G401.6 (cell line): ENCODE data around the gene MAP2K5.

Source experiments
- FAIRE-seq: peaks from 2 replicates; lab custom pipeline; 2012; peaks lifted over from hg19 to GRCh38; lab: Jason Lieb, UNC

MAP2K5 gene

DNA sequence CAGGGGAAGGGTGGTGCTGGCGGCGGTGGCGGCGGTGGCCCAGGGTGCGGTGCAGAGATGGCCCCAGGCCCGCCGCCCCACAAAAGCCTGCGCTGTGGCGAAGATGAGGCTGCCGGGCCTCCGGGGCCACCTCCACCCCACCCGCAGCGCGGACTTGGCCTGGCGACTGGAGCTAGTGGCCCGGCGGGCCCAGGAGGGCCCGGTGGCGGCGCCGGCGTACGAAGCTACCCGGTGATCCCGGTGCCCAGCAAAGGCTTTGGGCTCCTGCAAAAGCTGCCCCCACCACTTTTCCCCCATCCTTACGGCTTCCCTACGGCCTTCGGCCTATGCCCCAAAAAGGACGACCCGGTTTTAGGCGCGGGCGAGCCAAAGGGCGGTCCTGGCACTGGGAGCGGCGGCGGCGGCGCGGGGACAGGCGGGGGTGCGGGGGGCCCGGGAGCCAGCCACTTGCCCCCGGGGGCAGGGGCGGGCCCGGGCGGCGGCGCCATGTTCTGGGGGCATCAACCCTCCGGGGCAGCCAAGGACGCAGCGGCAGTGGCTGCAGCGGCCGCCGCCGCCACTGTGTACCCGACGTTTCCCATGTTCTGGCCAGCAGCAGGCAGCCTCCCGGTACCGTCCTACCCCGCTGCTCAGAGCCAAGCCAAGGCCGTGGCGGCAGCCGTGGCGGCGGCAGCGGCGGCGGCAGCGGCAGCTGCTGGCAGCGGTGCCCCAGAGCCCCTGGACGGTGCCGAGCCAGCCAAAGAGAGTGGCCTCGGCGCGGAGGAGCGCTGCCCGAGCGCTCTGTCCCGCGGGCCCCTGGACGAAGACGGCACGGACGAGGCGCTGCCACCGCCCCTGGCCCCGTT is 284.4 kb downstream of the MAP2K5 start:
- no peak for FAIRE-seq

DNA sequence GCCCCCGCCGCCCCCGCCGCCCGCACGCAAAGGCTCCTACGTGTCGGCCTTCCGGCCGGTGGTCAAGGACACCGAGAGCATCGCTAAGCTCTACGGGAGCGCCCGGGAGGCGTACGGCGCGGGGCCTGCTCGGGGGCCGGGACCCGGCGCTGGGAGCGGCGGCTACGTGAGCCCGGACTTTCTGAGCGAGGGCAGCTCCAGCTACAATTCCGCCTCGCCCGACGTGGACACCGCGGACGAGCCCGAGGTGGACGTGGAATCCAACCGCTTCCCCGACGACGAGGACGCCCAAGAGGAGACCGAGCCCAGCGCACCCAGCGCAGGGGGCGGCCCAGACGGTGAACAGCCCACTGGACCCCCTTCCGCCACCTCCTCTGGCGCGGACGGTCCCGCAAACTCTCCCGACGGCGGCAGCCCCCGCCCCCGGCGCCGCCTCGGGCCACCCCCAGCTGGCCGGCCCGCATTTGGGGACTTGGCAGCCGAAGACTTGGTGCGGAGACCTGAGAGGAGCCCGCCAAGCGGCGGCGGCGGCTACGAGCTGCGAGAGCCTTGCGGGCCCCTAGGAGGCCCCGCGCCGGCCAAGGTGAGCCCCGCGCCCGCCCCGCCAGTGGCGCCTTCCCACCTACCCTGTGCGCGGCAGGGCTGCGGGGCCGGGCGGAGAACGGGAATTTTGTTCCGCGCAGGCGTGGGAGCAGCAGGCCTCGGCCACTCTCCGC is 285.2 kb downstream of the MAP2K5 start:
- FAIRE-seq = no peak

DNA sequence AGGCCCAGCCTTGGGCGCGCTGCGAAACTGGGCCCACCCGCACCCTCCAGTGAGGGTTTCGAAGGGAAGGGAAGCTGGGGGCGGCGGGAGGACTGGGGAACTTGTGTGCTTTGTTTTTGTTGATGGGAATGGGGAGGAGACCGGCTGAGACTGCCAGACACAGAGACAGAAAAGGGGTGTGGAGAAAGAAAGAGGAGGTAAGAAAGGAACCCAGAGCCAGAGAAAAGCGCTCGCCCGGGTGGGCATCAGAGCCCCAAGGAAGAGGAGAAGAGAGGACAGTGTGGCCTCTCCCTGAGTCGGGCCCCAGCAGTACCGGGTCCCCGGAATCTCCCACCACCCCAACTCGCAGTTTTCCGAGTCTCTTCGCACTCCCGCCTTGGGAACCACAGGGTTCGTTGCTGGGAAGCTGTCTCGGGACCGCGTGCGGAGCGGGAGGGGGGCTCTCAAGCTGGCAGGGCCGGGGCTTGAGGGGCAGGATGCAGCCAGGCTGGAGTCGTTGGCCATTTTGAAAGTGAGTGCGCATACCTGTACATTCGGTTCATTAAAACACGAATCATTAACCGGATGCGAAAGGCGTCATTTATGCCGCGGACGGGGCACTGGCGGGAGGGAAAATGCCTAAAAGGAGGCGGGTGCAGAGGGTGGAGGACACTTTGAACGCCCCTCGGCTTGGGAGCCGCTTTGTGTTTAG is 285.9 kb downstream of the MAP2K5 start:
- no peak for FAIRE-seq

DNA sequence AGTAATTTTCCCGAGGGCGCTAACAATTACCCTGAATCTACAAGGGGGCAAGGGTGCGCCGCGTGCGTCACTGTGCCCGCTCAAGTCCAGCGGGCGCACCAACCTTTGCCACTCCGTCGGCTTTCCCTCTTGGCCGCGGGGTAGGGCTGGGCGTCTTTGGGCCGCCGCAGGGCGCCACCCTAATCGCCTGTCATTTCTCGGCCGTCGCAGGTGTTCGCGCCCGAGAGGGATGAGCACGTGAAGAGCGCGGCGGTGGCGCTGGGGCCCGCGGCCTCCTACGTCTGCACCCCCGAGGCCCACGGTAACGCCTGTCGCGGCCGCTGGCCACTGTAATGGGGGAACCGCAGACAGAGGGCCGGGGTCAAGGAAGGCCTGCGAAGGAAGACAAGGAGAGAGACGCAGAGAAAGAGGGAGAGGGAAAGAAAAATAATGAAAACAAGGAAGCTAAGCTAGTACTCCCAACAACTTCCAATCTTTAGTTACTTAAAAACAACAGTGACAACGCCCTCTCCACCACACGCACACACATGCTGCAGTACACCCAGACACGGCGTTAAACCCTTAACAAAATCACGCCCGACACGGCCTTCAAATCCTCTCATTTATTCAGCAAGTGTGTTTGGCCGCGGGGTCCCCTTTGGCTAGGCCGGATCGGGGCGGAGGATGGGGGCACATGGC is 286.6 kb downstream of the MAP2K5 start:
- FAIRE-seq = no peak

DNA sequence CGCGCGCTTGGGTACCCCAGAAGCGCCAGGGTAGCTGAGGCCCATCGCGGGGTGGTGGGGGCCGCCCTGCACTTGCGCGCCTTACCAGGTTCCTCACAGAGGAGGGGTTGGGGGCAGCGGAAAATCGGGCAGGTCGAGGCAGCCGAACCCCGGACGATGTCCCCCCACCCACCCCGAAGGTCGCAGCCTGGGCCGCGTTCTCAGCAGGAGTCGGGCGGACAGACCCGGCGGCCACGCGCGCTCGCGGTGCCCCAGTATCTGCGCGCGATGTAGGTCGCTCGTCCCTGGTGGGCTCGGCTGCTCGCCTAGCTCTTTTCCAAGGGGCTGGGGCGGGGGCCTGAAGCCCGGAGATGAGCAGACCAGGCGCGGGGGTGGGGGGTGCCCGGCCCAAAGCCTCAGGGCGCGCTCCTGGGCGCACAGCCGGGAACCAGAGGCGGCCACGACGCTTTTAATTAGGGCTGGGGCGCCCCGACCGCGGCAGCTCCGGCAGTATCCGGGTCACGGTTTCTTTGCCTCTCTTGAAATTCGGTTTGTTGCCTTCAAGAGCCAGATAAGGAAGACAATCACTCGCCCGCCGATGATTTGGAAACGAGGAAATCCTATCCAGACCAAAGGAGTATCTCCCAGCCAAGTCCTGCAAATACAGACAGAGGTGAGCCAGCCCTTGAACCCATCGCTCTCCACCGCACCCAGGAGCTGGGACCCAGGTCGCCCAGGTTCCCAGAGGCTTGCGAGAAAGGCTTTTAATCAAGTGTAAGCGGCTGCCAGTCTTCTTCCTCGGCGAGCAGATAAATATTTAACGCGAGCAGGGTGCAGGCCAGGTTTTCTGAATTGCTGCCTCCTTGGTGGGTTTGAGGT is 287.4 kb downstream of the MAP2K5 start:
- FAIRE-seq = no peak

DNA sequence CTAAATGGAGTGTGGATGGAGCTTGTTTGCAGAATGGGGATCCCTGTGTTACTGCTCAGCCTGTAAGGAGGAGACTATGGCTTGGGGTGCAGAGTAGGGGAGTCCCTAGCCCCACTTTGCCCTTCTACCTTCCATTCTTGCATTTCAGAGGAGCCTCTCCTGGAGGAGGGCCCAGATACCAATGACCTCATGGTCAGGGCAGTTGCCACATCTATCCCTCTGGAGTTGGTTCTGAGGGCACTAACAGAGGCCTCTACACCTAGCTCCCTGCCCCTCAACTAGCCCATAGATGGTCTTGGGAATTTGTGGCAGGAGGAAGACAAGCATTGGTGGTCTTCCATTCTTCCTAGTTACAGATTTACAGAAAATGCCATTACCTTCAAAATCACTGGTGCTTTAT is 288.9 kb downstream of the MAP2K5 start:
- FAIRE-seq = no peak

DNA sequence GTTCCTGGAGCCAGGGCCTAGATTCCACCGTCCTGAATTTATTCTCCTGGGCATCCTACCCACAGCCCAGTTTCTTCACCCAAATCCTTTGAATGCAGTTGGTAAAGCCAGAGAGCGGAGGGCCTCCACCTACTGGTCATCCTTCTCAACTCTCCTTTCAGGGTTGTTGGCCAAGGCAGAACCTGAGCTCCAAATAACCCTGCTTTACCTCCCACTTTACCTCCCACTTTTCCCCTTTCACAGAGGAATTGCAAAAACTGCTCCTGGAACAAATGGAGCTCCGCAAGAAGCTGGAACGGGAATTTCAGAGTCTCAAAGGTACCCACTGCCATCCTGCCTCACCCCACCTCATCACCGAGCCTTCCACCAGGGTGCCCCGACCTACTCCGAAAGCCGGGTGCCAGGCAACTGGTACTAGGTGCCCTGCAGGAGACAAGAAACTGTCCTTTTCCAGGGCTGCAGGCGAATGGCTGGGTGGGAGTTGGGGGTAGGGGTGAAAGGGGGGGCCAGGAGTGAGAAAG is 289.6 kb downstream of the MAP2K5 start:
- FAIRE-seq = peak; percentile 72

DNA sequence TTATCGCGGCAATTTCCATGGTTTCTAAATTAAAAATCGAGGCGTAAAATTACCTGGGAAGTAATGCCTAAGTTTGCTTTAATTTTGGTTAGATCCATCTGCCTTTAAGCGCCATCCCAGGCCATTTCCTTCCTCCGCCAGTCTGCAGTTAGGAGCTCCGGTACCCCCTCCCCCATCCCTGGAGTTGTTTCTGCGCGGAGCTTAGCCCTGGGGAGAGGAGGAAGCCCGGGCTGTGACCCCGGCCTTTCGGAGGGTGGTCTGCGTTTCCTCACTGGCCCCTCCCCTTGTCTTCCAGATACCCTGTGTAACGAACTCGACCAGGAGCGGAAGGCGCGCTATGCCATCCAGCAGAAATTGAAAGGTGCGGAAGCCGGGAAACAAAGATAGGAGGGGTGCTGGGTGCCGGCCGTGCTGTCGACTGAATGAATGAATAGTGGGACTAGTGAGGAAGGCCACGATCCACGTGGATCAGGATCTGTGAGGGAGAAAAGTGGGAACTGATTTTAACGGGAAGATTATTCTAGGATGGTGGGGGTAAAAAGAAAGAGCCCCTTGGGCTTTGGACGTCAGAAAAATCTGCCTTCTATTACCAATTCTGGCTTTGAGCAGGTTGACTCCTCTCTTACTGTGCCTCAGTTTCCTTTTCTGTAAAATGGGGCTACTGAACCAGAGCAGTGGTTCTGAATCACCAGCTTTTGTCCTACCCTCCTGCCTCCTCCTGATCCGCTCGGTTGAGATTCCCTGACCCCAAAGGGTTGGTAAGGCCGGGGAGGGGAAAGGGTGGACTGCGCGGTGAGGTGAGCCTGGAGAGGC is 290.6 kb downstream of the MAP2K5 start:
- FAIRE-seq = no peak

DNA sequence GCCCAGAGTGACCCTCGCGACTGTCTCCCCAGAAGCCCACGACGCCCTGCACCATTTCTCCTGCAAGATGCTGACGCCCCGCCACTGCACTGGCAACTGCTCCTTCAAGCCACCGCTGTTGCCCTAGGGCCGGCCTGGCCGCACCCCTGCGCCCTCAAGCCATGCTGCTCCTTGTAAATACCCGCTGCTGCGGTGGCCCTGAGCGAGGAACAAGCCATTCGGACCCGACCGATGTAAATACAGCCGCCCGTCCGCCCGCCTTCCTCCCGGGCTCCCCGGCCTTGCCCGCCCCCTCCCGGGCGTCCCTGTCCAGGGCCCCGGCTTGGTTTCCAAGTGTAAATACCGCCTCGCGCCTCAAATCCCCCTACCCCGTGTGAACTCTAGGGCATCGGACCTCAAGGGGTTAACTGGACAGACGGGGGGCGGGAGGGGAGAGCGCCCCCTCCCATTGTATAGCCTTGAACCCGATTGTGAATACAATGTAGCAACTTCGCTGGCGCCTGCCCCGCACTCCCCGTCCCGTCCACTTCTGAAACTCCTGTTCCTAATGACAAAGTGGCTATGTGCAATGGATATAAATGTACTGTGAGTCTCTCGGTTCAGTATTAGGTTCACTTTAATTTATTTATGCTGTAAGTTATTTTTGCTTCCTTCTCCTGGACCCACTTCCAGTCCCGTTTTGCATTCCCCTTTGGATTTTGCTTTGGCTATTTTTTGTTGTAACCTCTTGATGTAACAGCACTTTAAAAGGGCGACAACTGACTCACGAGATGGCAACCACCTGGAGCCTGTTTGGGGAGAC is 291.4 kb downstream of the MAP2K5 start:
- FAIRE-seq = no peak

DNA sequence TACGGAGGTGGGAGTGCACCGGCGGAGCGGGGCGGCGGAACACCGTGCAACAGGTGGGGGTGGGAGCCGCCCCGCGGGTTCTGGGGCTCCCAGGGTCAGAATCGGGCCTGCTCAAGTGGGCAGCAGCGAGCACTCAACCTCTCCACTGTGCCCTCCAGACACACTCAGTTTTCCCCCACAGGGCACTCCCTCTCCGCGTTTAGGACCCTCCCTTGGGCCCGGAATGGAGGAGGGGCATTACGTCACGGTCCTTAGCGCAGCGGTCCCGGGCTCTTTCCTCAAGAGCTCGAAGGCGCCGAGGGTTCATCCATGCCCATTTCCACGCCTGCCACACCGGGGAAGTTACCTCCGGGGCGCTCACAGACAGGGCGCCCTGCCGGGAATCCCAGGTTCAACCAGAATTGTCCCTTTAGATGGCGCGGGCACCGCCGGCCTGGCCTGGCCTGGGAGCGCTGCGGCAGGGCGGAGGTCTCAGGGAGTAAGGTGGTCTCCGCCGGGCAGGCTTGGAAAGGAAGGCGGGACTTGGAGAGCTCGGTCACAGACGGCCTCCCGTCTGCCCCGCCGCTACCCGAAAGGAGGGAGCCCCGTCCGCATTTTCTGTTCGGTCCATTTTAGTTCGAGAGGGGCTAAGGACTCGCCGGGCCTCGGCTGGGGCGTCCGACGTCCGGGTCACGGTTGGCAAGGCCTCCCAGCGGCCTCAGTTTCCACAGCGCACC is 292.2 kb downstream of the MAP2K5 start:
- no peak for FAIRE-seq

DNA sequence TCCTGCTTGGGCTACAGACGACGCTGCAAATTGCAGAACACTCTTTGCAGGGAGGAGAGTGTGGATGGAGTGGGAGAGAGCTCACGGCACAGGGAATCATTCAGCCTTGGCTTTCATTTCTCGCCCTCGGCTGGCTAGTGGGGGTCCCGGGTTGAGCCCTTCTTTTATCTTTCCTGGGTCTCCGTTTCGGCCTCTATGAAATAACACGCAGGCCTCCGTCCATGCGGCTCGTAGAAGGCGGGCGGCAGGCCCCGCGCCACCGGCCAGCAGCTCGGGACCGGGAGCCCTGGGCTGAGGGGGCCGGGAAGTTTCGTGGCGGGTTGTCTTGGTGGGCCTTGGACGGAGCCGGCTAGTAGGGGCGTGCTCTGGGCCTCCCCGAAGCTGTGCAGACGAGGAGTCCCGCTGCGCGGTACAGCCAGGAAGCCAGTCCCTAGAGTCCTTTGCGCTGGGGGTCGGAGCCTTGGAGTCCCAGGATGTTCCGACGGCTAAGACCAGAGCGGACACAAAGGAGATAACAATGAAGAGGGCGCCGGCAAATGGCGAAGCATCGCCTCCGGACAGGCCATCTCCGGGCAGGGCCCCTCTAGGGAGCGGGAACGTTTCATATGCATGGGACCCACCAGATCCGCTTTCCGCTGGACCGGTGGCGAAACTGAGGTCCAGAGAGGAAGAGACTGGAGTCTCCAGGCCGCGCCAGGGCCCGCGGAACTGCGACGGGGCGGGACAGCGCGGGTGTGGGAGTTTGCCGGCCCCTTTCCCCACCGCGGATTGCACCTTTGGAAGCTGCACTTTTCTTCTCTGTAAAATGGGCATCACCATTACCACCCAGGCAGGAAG is 293.0 kb downstream of the MAP2K5 start:
- FAIRE-seq = no peak

DNA sequence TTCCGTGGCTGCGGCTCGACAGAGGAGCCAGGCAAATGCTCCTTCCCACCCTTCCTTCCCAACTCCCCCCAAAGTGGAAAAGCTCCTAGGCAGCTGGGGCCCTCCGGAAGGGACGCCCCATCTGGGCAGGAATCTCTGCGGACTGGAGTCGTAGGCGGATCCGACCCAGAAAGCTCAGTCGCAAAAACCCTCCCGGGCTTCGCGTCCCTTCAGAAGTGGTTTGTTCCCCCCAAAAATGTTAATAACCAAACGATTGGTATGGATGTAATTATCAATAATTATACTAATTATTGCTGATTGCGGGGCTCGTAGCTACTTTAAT is 293.6 kb downstream of the MAP2K5 start:
- FAIRE-seq = no peak

DNA sequence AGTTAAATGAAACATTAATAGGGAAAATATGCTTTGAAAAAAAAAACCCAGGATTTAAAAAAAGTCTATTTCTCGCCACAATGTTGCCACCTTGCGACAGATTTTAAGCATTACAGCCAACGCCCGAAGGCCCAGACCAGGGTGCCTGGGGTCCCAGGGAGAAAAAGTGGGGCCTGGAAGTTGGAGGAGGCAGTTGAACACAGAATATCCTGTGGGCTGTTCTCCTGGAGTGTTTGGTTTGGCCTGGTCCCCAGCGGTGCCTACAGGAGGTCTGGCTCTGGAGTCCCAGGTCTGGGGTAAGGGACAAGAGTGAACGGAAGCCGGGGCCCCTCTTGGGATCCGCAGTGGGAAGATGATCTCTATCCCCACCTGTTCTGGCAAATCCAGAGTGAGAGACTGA is 294.0 kb downstream of the MAP2K5 start:
- FAIRE-seq = peak; percentile 88

DNA sequence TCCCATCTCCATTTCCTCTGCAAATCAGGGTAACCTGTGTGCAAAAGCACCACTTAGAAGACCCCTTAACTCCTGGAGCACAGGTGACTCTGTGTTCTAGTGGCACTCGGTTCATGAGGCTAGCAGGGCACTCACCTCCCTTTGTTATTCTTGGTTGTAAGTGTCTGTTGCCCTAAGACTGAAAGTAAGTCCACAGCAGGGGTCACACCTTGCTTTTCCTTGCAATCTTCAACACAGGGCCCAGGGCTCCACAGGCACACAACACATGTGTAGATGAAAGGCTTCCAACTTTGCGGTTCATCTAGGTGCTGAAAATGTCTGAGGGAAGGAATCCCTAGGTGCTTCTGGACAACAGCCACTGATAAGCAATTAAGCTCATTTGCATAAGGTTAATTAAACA is 294.5 kb downstream of the MAP2K5 start:
- FAIRE-seq = no peak

DNA sequence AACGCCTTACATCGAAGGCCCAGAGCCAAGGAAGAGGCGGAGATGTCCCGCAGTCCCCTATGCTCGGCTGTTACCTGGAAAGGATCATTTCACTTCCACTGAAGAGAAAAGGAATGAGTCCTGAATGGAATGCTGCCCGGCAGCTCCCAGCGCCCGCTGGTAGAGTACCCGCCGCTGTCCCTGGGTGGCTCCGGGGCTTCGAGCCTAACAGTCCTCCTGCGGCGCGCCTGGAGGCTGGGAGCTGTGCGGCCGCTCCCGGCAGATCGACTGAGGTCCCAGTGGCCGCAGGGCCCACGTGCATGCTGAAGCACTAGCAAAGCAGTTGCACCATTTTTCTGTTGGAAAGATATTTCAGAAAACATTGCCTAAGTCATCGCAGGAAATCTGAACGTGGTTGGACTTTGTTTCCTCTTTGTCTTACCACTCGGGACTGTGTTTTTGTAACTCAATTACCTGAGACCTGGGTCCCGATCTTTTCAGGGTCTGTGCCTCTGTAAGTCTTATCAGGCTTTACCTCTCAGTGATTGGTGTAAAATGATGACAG is 296.4 kb downstream of the MAP2K5 start:
- FAIRE-seq = no peak

DNA sequence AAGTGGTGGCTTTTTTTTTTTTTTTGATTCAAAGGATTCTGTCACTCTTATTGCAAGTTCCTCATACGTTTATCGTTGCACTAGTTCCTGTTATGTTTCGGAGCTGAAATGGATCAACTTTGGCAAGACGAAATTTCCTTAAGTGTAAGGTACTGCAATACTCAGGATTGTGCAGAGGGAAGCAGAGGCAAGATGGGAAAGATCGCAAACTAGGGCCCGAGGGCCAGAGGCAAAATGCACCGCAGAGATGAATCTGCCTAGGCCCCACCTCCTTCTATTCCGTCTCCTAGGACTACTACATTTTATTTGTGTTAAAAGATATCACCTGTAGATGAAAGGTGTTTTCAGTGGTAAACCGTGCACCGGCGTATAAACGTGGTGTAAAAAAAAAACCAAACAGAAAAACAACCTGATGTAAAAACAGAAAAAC is 297.0 kb downstream of the MAP2K5 start:
- FAIRE-seq = no peak

DNA sequence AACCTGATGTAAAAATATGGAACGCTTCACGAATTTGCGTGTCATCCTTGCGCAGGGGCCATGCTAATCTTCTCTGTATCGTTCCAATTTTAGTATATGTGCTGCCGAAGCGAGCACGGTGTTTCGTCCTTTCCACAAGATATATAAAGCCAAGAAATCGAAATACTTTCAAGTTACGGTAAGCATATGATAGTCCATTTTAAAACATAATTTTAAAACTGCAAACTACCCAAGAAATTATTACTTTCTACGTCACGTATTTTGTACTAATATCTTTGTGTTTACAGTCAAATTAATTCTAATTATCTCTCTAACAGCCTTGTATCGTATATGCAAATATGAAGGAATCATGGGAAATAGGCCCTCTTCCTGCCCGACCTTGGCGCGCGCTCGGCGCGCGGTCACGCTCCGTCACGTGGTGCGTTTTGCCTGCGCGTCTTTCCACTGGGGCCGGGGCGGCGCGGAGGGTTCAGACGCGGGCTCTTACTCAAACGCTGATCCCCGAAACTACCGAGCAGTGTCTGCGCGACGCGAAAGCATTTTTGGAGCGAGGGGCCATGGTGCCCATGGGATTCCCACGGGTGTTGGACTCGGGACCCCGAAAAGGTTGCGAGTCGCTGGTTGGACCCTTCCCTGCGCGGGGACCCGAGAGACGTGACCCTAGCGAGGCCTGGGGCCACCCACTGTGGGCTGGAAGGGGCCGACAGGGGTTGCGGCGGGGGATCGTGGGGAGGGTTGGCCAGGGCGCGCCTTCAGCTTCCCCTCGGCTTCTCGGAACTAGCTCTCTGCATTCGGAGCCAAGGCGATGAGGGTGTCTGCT is 297.6 kb downstream of the MAP2K5 start, which contains the start of gene RNU6-1:
TSS of gene RNU6-1 (minus strand) at position 117 of the 820 bp plus-strand sequence.
- FAIRE-seq = peak; percentile 97
